Activated T-helper 9 cell treated with anti-CD3 and anti-CD28 coated beads, Interleukin-2, amount 50 U/mL, for 16 hours (primary cell): ENCODE measurements around the gene METTL1.
"Not testable (repeated sequence)": the region's sequence is repeated elsewhere in the genome, so short reads cannot be mapped to it uniquely, and the experiment has no call there.

Experiments
- DNase-seq: peaks from one replicate; pipeline ENCODE4 v3.0.0-alpha.2; 2020; ENCODE audit warnings: low read depth

Gene METTL1

DNA sequence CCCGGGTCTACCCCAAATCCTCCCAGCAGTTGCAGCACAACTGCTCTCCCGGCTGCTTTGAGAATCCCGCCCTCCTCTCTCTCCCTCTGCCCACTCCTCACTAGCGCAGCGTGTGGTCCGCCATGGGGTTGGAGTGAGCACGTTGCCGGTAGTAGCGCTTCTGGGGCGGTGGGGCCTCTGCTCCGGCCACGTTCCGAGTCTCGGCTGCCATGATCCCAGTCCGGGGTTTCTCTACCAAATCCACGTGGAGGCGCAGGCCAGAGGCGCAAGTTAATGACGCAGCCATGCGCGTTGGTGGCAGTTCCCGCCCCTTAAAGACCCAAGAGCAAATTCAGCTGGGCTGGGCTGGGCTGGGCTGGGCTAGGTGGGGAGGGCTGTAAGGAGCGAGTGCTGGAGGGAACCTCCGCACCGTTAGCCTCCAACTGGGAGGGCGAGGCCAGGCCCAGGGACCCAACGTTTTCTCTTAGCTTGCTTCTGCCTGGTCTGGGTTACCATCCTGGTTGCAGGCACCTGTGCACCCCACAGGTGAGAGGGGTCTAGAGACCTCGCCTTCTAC is at the start of gene METTL1:
Gene METTL1, minus strand, starts transcription at position 233 of the 556 bp plus-strand sequence. Its CDS starts 22 bp downstream, at position 211.
- DNase-seq: peak; percentile 89

DNA sequence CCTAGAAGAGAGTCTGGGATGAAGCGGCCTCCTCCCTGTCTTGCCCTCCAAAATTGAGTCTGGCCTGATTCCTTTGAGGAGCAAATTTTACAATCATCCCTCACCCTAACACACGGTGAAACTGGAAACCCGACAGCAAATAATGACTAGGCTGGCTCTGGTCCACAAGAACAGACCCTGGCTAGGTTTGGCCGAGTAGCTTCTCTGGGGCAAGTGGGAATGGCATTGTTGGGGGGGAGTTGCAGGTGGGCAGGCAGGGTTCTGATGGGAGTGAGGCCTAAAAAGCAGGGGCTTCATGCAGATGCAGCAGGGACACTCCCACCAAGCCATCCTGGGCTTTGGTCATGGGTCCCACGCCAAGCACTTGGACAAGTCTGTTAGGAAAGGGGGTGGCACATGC is 49.1 kb upstream of the METTL1 start:
- DNase-seq: not testable (repeated sequence)

DNA sequence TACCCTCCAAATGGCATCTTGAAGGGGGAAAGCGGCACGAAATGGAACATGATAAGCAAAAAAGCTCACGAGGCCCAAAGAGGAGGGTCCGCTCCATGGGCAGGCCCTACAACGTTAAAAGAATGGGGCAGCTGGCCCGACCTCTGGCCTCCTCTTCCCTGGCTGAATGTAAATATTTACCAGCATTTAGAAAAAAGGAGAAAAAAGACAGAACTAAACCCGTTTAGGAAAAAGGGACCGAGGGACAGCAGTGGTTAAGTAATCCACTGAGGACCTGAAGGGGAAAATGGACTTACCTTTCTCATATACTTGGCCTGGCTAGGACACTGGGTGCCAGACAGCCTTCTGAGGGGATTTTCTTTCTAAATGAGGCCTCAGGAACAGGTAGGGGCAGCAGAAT is 48.2 kb upstream of the METTL1 start:
- DNase-seq: not testable (repeated sequence)

DNA sequence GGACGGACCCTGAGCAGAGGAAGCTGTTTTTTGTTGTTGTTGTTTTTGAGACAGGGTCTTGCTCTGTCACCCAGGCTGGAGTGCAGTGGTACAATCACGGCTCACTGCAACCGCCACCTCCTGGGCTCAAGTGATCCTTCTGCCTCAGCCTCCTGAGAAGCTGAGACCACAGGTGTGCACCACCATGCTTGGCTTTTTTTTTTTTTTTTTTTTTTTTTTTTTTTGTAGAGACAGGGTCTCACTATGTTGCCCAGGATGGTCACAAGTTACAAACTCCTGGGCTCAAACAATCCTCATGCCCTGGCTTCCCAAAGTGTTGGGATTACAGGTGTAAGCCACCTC is 46.1 kb upstream of the METTL1 start:
- DNase-seq: not testable (repeated sequence)

DNA sequence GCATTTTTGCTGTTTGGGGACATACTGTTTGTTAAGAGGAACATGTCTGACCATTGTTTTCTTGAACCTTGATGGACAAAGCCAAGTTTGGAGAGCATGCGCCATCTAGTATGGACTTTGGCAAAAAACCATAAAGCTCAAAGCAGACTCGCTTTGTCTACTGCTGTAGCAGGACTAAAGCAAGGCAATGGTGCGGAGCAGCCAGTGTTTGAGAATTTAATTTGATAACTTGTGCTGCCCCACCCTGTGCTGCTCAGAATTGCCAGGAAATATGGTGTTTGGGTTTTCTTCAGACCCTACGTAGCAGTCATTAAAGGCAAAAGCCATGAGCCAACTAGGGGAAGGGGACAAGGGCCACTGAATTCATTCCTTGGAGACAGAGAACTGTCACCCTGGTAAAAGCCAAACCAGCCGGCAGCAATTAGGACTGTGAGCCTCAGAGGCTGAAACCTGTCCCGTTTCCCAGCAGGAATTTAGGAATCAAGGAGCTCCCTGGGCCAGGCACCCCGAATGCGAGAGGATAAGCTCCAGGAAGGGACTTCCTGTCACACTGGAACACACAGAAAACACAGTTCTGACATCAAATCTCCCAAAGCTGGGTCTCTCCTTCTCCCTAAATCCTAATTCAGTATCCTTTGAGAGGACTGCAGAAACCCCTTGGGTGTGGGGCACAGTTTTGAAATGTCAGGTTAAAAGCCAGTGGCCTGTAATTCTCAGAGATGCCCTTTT is 45.5 kb upstream of the METTL1 start:
- DNase-seq: no peak

DNA sequence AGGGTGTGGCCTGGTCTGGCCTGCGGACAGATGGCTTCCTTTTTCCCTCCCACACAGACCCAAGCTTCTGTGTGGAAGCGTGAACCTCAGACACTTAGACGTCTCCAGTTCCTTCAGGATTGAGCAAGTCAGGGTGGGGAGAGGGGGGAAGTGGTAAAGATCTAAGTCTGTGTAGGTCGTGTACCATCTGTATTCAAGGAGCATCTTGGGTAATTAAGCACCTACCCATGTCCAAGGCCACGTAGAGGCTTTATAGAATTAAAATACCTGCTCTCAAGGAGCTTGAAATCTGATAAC is 44.9 kb upstream of the METTL1 start:
- no peak for DNase-seq

DNA sequence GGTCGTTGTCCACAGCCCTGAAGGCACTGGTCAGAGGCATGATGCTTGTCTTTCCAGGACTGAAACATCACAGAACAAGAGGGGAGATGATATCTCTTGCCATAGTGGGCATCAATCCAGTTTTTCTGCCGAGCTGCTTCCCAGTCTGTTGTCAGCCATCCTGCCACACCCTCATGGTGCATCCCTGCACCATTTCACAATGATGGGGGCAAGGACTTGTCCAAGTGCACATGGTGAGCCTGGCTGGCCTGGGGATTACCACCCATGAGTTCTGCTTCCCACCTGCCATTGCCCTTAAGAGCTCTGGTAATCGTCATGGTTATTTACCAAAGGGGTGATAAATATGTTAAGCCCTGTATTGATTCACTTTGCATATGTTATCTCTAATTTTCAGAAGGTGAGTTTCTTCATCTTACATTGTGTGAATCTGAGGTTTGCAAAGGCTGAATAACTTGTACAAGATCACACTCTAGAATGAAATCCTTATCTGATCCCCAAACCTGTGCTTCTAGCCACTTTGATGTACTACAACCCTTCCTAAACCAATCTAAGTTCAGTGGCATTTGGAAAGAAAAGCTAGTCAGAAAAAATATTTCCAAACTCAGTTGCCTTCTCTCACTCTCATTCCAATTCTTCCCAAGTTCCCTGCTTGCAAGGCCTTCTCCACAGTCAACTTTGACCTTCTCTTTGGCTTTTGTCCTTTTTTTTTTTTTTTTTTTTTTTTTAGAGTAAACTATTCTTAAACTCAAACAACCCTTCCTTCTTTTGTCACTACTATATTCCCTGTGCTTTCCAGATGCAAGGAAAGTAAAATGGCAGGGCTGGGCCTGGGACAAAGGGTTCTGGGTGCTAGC is 44.3 kb upstream of the METTL1 start:
- DNase-seq: no peak

DNA sequence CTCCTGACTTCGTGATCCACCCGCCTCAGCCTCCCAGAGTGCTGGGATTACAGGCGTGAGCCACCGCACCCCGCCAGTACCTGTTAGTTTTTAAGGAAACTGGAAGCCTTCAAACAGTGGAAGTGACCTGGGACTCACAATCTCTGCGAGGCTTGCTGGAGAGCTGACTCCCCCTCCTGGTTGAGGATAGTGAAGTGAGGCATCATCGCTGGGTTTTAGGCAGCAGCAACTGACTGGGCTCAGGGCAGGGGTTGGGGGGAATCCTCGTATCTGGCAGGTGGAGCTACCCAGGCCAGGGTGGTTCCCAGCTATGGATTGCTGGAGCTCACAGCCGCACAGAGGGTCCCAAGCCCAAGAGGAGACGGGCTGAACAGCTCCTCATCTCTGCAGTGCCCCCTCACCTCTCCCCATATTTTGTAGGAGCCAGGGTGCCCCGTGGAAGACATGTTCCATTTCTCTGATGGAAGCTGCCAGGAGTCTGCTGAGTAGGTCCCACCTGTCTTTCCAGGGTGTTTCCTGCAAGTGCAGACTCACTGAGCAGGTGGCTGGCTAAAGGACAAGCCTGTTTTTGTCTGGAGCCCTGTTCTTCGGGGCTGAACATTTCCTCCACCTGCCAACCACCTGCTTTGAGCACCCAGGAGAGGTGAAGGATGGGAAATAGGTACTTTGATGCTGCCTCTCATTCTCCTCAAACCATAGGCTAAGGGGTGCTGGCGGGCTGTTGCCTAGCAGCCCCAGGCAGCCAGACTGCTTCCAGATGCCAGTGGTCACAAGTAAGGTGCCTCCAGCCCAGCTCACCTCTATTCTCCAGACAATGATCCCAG is 43.5 kb upstream of the METTL1 start:
- DNase-seq: no peak

DNA sequence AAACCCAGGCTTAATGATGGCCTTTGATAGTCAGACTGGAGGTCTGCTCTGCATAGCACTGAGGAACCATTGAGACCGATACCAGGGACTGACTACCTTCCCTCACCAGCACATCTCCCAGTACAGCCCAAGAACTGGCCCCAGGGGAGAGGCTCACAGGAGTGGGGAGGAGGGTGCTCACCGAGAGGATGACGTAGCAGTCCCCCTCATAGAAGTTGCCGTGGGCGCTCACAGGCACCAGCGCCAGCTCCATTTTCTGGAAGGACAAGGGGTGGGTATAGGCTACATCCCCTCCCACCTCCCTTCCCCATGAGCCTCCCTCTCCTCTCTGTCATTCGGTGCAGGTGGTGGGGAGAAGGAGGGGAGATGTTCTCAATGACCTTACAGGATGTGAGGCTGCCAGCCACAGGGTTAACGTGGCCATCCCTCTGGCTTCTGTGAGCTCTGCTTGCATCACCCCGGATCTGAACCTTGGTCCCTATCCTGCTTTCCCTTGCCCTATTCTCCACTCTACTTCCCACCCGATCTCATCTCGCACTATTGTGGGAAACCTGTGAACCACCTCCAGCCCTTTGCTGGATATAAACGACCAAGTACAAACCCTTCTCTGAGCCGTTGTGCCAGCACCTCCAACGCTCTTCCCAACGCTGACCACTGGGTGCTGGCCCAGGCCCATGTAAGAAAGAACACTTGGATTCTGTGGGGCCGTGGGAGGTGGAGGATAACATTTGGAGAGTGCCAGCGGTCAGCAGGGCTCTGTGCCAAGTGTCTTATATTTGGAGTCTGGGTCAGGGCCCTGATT is 42.3 kb upstream of the METTL1 start:
- no peak for DNase-seq

DNA sequence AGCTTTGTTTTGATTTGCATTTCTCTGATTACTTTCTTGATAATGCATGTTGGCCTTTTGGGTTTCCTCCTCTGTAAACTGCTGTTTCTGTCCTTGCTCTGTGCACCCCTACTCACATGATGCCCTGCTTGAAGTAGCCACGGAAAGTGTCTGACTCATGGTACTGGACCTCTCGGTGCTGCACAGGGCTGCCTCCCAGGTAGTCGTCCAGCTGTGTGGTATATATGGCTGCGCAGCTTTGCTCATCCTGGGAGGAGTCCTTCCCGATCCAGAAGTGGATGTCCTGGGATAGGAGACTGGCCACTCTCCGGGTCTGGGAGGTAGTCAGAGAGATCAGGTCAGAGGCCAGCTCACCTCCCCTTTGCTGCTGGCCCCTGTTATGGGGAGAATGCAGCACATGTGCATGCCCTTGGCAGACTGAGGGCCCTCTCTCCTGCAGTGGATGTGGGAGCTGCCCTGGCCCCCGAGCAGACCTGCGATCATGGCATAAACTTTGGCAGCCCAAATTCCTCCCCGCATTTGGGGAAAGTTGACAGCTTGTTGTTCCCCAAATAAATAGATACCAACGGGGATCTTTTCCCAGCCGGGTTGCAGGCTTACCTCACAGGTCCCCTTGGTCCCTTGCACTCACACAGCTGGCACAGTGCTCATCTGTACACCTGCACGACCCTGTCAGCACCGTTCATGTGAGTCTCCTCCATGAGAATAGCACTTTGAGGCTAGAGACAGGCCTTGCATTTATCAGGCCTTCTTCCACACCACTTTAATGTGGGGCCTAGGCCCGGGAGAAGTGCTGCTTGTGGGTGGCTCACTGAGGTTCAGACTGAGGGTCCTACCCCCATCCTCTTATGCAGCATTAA is 41.4 kb upstream of the METTL1 start:
- DNase-seq: no peak

DNA sequence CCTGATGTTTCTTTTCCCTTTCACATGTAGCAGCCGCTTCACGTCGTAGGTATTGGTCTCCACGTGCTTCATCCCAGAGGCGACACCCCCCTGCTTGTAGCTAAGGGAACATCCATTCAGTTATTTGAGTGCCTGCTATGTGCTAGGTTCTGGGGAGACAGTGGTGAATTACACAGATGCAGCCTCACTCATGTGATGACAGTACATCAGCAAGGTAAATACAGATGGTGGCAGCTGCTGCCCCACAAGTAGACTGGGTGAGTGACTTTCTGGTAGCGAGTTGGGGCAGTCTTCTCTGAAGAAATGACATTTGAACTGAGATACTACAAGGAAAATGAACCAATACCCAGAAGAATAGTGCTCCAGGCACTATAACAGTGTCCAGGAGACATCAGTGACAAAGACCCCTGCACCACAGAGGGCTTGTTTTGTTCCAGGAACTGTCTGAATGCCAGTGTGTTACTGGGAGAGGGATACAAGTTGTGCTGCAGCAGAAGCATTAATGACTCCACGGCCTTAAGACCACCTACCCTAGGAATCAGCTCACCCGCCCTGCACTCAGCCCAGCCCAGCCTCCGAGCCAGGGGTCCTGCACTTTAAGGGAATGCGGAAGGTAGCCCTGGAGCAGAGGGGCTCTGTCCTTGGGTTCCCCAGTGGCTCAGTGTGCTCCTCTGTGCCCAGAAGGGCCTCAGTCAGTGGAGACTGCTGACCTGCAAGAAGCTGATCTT is 39.3 kb upstream of the METTL1 start:
- DNase-seq: no peak

DNA sequence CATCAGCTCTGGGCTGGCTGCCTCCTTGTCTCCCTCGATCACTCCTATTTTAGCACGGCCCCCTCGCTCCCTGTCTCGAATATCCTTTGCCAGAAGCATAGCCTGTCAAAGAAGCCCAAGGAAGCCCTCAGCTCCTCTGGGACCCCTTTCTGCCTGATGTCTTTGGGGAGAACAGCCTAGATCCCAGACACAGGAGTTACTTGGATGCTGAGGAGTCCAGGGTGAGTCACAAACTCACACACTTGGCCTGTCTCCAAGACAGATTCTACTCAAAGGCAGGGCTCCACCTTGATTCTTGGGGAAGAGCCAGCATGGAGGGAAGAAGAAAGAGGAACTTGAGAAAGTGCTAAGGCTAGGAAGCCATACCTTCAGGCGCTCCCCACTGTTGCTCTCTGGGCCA is 38.5 kb upstream of the METTL1 start:
- no peak for DNase-seq

DNA sequence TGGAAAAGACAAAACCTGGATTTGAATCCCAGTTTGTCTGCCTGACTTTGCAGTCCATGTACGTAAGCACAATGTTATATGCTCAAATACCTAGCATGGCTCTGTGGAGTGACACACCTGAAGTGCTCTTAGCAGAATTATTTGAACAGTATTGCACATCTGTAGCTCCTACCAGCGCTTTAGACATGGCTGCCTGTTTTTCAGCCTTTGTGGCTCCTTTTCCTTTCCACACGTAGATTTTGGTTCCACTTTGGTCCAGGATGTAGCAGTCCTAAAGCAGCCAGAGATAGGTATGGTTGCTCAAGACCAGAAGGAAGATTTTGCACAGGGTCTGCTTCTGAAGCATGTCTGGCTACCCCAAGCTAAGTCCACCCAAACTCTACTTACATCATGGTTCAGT is 37.5 kb upstream of the METTL1 start:
- DNase-seq: no peak

DNA sequence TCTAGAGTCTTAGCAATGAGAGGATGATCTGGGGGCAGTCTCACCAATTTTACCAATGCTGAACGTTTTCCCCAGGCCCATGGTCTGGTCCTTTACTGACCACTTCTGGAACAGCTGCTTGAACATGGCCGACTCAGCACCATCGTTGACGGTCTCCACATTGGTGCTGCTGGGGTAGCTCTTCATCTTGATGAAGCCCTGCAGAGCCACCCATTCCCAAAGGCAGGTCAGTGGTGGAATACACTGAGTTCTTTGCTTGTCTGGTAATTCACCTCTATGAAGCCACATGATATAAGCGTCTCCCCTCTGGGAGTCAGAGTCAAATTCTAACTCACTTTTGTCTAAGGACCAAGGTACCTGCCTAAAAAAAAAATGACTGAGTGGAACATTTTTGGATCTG is 36.4 kb upstream of the METTL1 start:
- no peak for DNase-seq

DNA sequence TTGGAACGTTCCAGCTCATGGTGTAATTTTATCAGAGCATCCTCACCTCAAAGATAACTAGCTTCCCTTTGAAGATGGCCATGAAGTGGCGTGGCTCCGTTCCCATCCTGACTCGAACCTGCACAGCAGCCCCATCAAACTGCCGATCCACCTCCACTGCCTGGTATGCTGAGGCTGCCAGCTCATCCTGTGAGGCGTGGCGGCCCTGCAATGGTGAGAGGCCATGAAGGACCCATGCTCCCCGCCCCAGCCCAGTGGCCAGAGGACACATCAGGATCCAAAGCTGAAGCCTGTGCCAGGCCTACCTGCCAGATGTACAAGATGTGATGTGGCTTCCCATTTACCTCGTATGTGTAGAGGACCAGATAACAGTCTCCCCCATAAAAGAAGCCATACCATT is 35.4 kb upstream of the METTL1 start:
- no peak for DNase-seq

DNA sequence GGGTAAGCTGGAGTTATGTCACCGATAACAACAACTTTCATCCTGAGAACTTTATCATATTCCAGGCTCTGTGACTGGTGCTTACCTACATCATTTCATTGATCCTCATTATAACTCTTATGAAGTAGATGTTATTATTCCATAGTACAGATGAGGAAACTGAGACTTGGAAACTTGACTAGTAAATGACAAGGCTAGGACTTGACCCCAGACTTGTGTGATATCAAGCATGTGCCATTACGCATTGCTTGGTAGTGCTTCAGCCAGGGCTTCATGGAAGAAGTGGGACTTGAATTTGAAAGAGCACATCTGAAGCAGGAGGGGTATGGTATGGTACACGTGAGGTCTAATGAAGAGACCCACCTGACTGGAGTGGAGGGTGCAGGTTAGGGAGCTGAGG is 34.8 kb upstream of the METTL1 start:
- DNase-seq: no peak

DNA sequence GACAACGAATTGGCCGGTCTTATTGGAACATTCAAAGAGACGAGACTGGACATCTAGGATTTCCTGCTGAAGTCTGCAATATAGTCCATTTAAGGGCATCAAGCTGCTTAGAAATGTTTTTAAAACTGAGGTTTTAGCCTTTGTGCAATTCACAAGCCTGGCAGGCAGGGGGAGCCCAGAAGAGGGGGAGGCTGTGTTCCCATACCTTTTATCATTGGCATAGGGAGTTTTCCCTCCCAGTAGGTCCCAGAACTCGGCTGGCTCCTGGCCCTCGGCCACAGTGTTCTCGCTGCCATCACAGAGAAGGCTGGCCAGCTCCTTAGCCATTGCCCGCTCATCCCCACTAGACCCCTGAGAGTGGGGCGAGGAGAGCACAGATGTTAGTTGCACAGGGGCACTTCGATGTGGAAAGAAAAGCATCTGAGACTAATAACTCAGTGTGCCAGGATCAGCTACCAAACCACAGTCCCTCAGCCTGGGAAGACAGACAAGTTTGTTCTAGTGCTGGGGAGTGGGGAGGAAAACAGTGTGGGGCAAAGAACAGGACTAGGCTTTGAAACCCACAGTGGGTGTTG is 31.5 kb upstream of the METTL1 start:
- DNase-seq: no peak

DNA sequence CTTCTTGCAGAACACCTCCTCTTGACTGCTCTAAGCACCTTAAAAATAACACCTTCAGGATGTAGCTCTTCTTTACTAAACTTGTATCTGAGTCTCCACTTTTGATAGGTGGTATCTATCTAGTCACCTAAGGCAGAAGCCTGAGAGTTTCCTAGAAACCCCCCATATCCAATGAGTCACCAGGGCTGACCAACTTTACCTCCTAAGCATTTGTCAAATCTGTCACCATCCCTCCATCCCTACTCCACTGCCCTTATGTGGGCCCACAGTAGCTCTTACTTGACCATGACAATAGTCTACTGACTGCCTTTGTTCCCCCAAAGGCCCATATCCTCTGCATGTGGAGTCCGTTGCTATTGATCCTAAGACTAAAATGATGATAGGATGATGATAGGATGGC is 30.7 kb upstream of the METTL1 start:
- DNase-seq: no peak

DNA sequence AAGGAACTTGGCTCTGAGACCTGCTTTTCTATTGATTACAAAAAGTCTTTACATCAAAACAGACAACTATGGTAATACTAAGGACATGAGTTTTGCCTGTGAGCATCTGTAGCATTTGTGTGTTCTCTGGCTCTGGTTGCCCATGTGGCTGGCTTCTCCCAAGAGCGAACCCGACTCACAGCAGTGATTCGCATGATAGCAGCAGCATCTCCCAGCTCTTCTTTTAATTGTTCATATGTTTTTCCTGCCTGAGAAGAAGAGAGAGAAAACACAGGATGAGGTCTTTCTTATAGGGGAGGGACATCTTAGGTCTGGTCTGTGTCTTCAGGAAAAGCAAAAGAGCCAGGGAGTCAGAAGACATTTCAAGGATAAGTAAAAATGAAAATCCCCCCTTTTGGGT is 29.1 kb upstream of the METTL1 start:
- no peak for DNase-seq

DNA sequence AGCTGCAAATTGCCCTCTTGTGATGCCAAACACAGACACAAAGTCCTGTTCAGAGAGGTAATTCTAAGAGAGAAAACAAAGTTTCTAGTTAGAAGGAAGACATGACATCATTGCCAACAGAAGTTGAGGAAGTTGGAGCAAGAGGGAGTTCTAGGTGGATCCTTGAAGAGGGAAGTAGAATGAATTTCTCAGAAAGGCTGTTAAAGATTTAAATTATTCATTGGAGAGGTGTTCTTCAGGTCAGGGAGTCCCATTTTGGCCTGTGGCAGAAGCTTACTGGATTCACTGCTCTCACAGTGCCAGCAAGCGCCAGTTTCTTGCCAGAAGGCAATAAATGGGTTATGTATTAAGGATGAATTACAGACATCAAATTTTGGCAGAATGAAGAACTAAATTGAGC is 26.0 kb upstream of the METTL1 start:
- no peak for DNase-seq
